Thyroid gland (tissue), 4 donors: ENCODE results near the gene ZNF346. TPM values are rescaled to one million over a fixed set of nuclear protein-coding genes. Genes with fewer than 3 reads are reported as not detected.

ENCODE experiments used
- DNase-seq, 2 donors: peaks; one replicate each; pipeline ENCODE4 v3.0.0-alpha.2; 2019
- H3K27ac ChIP-seq, 3 donors: fragments of 200-600 bp; sonication (generic); 1 replicate in 2 of 3; 2 replicates in 1 of 3; pipeline ENCODE4 v1.5.1; 2016 to 2019; ENCODE audit warnings: mild to moderate bottlenecking in 1 of 3, moderate library complexity in 1 of 3
- H3K27me3 ChIP-seq: fragments of 200-600 bp; sonication (generic); one replicate; pipeline ENCODE4 v1.5.1; 2019
- H3K36me3 ChIP-seq, 2 donors: fragments of 200-600 bp; sonication (generic); one replicate each; pipeline ENCODE4 v1.5.1; 2016 to 2019
- H3K4me1 ChIP-seq, 2 donors: fragments of 200-600 bp; sonication (generic); one replicate each; pipeline ENCODE4 v1.5.1; 2017 to 2019
- H3K4me3 ChIP-seq, 3 donors: fragments of 200-600 bp; sonication (generic); replicated peaks in 1 of 3; 1 replicate in 2 of 3; 2 replicates in 1 of 3; pipeline ENCODE4 v1.5.1; 2016; ENCODE audit warnings: mild to moderate bottlenecking in 1 of 3
- H3K9me3 ChIP-seq: fragments of 200-600 bp; sonication (generic); one replicate; pipeline ENCODE4 v1.5.1; 2017
- CTCF ChIP-seq, 6 experiments: fragments of 200-600 bp in 3 of 6; fragments of 450-650 bp in 3 of 6; sonication (generic) in 3 of 6; IDR thresholded peaks; one replicate each; pipeline ENCODE4 v1.5.1; 2016 to 2019; ENCODE audit warnings: antibody characterized with exemption in 6 of 6, mild to moderate bottlenecking in 2 of 6, inconsistent platforms in 1 of 6, moderate library complexity in 1 of 6
- POLR2A ChIP-seq, 2 donors: fragments of 450-650 bp; IDR thresholded peaks; one replicate each; pipeline ENCODE4 v1.6.1; 2017; ENCODE audit warnings: antibody characterized with exemption in 2 of 2, mild to moderate bottlenecking in 2 of 2, moderate library complexity in 1 of 2
- WGBS, 2 donors: methylation state at CpG; one replicate each; pipeline ENCODE4 v1.1.5; 2017; 5-methylcytosine and 5-hydroxymethylcytosine counted together
- intact Hi-C: fragments of 100-400 bp; cut with DNase I; formaldehyde crosslinking; loops from one replicate; pipeline ENCODE4 v1.15.1; 2023
- total RNA-seq, 4 donors: library from RNA; depleted of rRNA; stranded (reverse); fragments of >200 nt; gene quantifications; one replicate each; pipeline ENCODE4 v1.2.3, GENCODE V29; 2016

Gene ZNF346
- total RNA-seq, 4 donors from 2014 or later = 23.6 to 34.8 (median 26.2) TPM

- H3K27me3 ChIP-seq = no peaks in the 10 kb centered on the region
- H3K36me3 ChIP-seq = no peaks in the 10 kb centered on the region
- no peak overlapping the region for H3K27ac ChIP-seq
- no peak for TF ChIP-seq CTCF (IDR thresholded peaks at IDR 0.05)
- no peak for TF ChIP-seq POLR2A (IDR thresholded peaks at IDR 0.05)
- no peak overlapping the region for H3K4me3 ChIP-seq
- 64 to 66% methylated on average over 4 of the region's 4 CpGs for WGBS, 2 donors
- DNase-seq = no peak
- H3K4me1 ChIP-seq = peaks cover 8 to 9% of the 10 kb centered on the region in 2 donors
- intact Hi-C loops = no loop called here
- H3K9me3 ChIP-seq = no peaks in the 10 kb centered on the region
These were observed 60.9 kb downstream of the ZNF346 start for GRCh38 chr5:177083357-177083756.

GRCh38 chr5:177084175-177084574 lies 61.7 kb downstream of the ZNF346 start:
- 45 to 47% methylated on average over 4 of the region's 4 CpGs for WGBS, 2 donors
- H3K27ac ChIP-seq = no peak overlapping the region
- TF ChIP-seq CTCF (IDR thresholded peaks at IDR 0.05) (no peak), POLR2A (IDR thresholded peaks at IDR 0.05) (no peak)
- intact Hi-C loops = no loop called here
- H3K4me1 ChIP-seq = peaks cover 8 to 9% of the 10 kb centered on the region in 2 donors
- H3K4me3 ChIP-seq = no peak overlapping the region
- no peaks in the 10 kb centered on the region for H3K27me3 ChIP-seq
- no peaks in the 10 kb centered on the region for H3K9me3 ChIP-seq
- DNase-seq = no peak
- no peaks in the 10 kb centered on the region for H3K36me3 ChIP-seq

DNA sequence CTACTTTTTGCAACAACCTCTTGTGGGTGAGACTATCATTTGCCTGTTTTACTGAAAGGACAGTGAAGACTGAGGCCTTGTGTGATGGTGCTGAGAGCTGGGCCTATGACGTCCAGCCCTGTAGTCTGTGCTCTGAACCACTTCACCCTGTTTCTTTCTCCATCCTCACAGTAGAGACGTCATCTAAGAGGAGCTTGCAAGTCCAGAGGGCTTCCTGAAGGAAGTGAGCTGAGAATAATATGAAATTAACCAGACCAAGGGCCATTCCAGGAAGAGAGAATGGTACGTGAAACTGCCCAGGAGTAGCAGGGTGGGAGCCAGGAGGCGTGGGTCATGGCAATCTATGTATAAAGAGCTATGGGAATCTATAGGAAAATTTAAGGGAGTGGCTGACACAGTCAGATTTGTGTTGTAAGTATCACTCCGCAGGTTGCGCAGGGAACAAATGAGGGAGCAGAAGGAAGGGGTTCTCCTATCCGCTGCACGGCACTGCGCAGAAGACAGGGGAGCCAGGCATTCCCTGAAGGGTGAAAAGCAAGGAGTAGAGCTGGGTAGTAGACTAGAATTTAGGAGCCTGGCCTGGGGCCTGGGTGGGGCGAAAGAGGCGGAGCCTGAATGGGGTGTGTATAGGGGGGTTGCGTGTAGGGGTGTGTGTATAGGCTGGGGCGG lies 63.6 kb downstream of the ZNF346 start:
- Histone ChIP-seq H3K36me3 (no peaks in the 10 kb centered on the region), H3K27ac (no peak overlapping the region), H3K4me3 (no peak overlapping the region), H3K4me1 (peaks cover 8 to 9% of the 10 kb centered on the region in 2 donors), H3K27me3 (no peaks in the 10 kb centered on the region), H3K9me3 (no peaks in the 10 kb centered on the region)
- WGBS, 2 donors = 56 to 58% methylated on average over 11 to 12 of the region's 13 CpGs
- no peak for DNase-seq
- TF ChIP-seq CTCF (IDR thresholded peaks at IDR 0.05) (no peak), POLR2A (IDR thresholded peaks at IDR 0.05) (no peak)
- intact Hi-C loops = no loop called here

GRCh38 chr5:177086654-177087397 lies 64.3 kb downstream of the ZNF346 start, which contains the start of gene FGFR4:
FGFR4 (plus strand) TSS chr5:177086915; CDS start chr5:177089603, 2,688 bp downstream.
- TF ChIP-seq POLR2A (IDR thresholded peaks at IDR 0.05) (no peak), CTCF (IDR thresholded peaks at IDR 0.05) (peak in 3 of 6 experiments; percentile 37 to 59 (median 47))
- intact Hi-C loops = no loop called here
- H3K27me3 ChIP-seq = no peaks in the 10 kb centered on the region
- peak within 1 kb of the TSS in 2 of 3 donors; percentile 17 to 25 for H3K4me3 ChIP-seq
- H3K36me3 ChIP-seq = no peaks in the 10 kb centered on the region
- no peaks in the 10 kb centered on the region for H3K9me3 ChIP-seq
- no peak within 1 kb of the TSS for H3K27ac ChIP-seq
- DNase-seq = peak; percentile 58 to 62
- WGBS, 2 donors = 3% methylated on average over 21 of the region's 68 CpGs; no CpG with 5 or more reads in 1 of the 2 donors
- peaks cover 8 to 9% of the 10 kb centered on the region in 2 donors for H3K4me1 ChIP-seq
